Caco-2 (cell line): Measurements from ENCODE around the gene FXR2. TPM values are rescaled to one million over a fixed set of nuclear protein-coding genes. Genes with fewer than 3 reads are reported as not detected.

Experiments used
- BruUV-seq: library from RNA; stranded (reverse); fragments of 400-500 nt; replicated peaks from 2 replicates; lab custom pipeline; 2021; lab: Mats Ljungman, UMichigan
- CTCF ChIA-PET: fragments of 300-600 bp; sonication (Branson Sonifier 250); formaldehyde crosslinking; loops from one replicate; lab custom pipeline; 2022; ENCODE audit warnings: antibody characterized with exemption; lab: Charles Lee
- POLR2A ChIA-PET: fragments of 300-600 bp; sonication (Branson Sonifier 250); formaldehyde crosslinking; loops from one replicate; lab custom pipeline; 2022; ENCODE audit warnings: antibody characterized with exemption; lab: Charles Lee
- DNase-seq, 2 experiments: peaks; one replicate each; pipeline versions ENCODE4 v3.0.0 to v3.0.0-alpha.2; 2020 to 2022
- H3K27me3 ChIP-seq: replicated peaks from 2 replicates; pipeline ENCODE4 v1.6.0; 2011; ENCODE audit warnings: low read length; ENCODE audit not compliant: control insufficient read depth, insufficient read depth
- H3K36me3 ChIP-seq: 2 replicates; pipeline ENCODE4 v1.5.1; 2011; ENCODE audit warnings: low read length; ENCODE audit not compliant: control insufficient read depth, insufficient read depth
- H3K4me1 ChIP-seq: fragments of 250-450 bp; sonication (Bioruptor Pico); 2 replicates; pipeline ENCODE4 v1.5.1; 2020; ENCODE audit warnings: mild to moderate bottlenecking
- H3K4me3 ChIP-seq: 2 replicates; pipeline ENCODE4 v1.5.1; 2011; ENCODE audit warnings: low read depth, mild to moderate bottlenecking, control low read depth, low read length
- H3K9me3 ChIP-seq: fragments of 250-450 bp; sonication (Bioruptor Pico); 2 replicates; pipeline ENCODE4 v1.5.1; 2020; ENCODE audit warnings: mild to moderate bottlenecking, moderate library complexity
- H3K27ac Mint-ChIP-seq: one replicate; pipeline ENCODE4 v1.8.0; 2022; ENCODE audit warnings: mixed read lengths; ENCODE audit not compliant: unreplicated experiment
- H3K27me3 Mint-ChIP-seq: one replicate; pipeline ENCODE4 v1.8.0; 2022; ENCODE audit warnings: mixed read lengths; ENCODE audit not compliant: insufficient read depth, unreplicated experiment
- H3K36me3 Mint-ChIP-seq: one replicate; pipeline ENCODE4 v1.8.0; 2022; ENCODE audit warnings: mild to moderate bottlenecking, mixed read lengths; ENCODE audit not compliant: insufficient read depth, unreplicated experiment
- H3K4me1 Mint-ChIP-seq: one replicate; pipeline ENCODE4 v1.8.0; 2022; ENCODE audit warnings: low read depth, mixed read lengths; ENCODE audit not compliant: unreplicated experiment
- H3K4me3 Mint-ChIP-seq: one replicate; pipeline ENCODE4 v1.8.0; 2022; ENCODE audit warnings: mild to moderate bottlenecking, moderate library complexity, mixed read lengths; ENCODE audit not compliant: unreplicated experiment
- H3K9me3 Mint-ChIP-seq: one replicate; pipeline ENCODE4 v1.8.0; 2022; ENCODE audit warnings: mixed read lengths; ENCODE audit not compliant: unreplicated experiment
- intact Hi-C: fragments of 100-400 bp; cut with micrococcal nuclease; formaldehyde crosslinking; loops from one replicate; pipeline ENCODE4 v1.10.0; 2022; ENCODE audit not compliant: unreplicated experiment
- total RNA-seq: library from RNA; stranded (reverse); gene quantifications from 2 replicates; pipeline ENCODE4 v1.2.3, GENCODE V29; 2022
- TF ChIP-seq, protein P1 (sequence below), 2 experiments: fragments of 200-600 bp in 1 of 2; IDR thresholded peaks; 1 replicate in 1 of 2; 2 replicates in 1 of 2; pipeline versions ENCODE4 v1.5.1 to v1.8.0; 2011 to 2022; ENCODE audit warnings: antibody characterized with exemption in 1 of 2, control low read depth in 1 of 2, inconsistent platforms in 1 of 2, low read depth in 1 of 2, low read length in 1 of 2, mild to moderate bottlenecking in 1 of 2, moderate library complexity in 1 of 2; ENCODE audit not compliant: insufficient read depth in 1 of 2, severe bottlenecking in 1 of 2, unreplicated experiment in 1 of 2

FXR2 gene
- total RNA-seq, 1 experiment from 2014 or later = 25.3 TPM

DNA sequence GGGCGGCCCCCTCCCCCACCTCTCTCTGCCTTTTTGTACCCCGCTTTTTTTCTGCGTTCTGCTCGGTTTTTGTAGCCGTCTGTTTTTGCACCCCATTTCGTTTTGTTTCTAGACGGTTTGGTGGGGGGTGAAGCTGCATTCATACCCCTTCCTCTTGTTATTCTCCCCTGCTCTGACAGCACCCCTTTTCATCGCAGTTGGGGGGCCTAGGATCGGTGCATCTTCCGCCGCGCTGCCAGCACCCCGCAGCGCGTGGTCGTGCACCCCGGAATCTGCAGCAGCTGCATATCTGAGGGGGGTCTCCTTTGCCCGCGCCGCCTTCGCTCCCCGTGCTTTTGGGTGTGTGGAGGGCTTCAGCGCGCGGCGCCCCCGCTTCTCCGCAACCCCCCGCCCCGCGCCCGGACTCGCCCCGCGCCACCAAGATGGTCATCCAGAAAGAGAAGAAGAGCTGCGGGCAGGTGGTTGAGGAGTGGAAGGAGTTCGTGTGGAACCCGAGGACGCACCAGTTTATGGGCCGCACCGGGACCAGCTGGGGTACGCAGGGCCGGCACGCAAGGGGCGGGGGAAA is 36.5 kb upstream of the FXR2 start:
- CTCF ChIA-PET = interaction anchor here (0.6 to 1.3 kb wide), 6 partner anchors 9 to 370 kb away, joined by 3 to 10 read pairs (median 7); partner anchors contain the start of genes FXR2, NAA38 and TP53

DNA sequence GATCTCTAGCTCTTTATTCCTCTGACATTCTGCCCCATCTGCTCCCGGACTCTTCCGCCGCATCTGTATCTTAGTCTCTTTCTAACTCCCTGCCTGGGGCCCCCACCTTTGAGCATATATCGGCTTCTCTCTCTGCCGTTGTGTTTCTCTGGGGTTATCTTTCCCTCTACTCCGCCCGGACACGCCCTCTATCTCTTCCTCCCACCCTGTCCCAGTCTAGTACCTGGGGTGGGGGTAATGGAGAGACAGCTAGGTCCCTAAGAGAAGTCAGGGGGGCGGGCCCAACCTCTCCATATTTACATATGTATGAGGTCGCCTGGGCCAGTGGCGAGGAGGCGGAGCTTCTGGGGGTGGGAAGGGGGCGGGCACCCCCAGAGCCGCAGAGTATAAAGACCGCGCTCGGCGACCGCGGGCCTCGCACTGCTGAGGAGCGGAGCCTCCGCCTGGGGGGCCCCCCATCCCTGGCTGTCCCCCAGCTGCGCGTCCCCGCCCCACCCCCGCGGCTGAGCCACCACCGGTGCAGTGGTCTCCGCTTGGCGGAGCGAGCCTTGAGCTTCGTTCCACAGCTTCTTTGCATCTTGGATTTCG is 35.9 kb upstream of the FXR2 start, which contains the start of gene ATP1B2:
Gene ATP1B2 (plus strand): TSS at position 418 of the 588 bp plus-strand sequence. CDS start 593 bp downstream, outside the sequence.
- Histone ChIP-seq H3K36me3 (no peaks in the 10 kb centered on the region), H3K9me3 (no peaks in the 10 kb centered on the region), H3K4me1 (no peaks in the 10 kb centered on the region), H3K27me3 (no peaks in the 10 kb centered on the region), H3K4me3 (peak within 1 kb of the TSS; percentile 35)
- peak; percentile 68 to 84 for DNase-seq
- CTCF ChIA-PET = interaction anchor here (0.5 to 1.3 kb wide), 8 partner anchors 18 to 370 kb away, joined by 3 to 10 read pairs (median 4); partner anchors contain the start of genes FXR2, NAA38 and TP53
- Mint-ChIP-seq H3K9me3 (no peaks in the 10 kb centered on the region), H3K4me1 (peaks cover 10% of the 10 kb centered on the region), H3K27me3 (peaks cover 9% of the 10 kb centered on the region), H3K4me3 (peak within 1 kb of the TSS; percentile 80), H3K36me3 (no peaks in the 10 kb centered on the region), H3K27ac (no peak within 1 kb of the TSS)
- POLR2A ChIA-PET = interaction anchor here (0.6 to 2.7 kb wide), 11 partner anchors 8 to 262 kb away, joined by 3 to 24 read pairs (median 4); partner anchors contain the start of genes MPDU1, SAT2, TP53 and WRAP53
- no TSS peak for BruUV-seq
- TF ChIP-seq, protein P1, sequence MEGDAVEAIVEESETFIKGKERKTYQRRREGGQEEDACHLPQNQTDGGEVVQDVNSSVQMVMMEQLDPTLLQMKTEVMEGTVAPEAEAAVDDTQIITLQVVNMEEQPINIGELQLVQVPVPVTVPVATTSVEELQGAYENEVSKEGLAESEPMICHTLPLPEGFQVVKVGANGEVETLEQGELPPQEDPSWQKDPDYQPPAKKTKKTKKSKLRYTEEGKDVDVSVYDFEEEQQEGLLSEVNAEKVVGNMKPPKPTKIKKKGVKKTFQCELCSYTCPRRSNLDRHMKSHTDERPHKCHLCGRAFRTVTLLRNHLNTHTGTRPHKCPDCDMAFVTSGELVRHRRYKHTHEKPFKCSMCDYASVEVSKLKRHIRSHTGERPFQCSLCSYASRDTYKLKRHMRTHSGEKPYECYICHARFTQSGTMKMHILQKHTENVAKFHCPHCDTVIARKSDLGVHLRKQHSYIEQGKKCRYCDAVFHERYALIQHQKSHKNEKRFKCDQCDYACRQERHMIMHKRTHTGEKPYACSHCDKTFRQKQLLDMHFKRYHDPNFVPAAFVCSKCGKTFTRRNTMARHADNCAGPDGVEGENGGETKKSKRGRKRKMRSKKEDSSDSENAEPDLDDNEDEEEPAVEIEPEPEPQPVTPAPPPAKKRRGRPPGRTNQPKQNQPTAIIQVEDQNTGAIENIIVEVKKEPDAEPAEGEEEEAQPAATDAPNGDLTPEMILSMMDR (IDR thresholded peaks at IDR 0.05; ENCODE audit: insufficient read depth in 1 of 2, low read depth in 1 of 2, low read length in 1 of 2, severe bottlenecking in 1 of 2, unreplicated experiment in 1 of 2) = no peak
- intact Hi-C loops = no loop called here

More for the DNA sequence above, 36.5 kb upstream of the FXR2 start:
- peak overlapping the region; percentile 80 for H3K4me3 Mint-ChIP-seq
- H3K27me3 Mint-ChIP-seq = peaks cover 9% of the 10 kb centered on the region
- peak overlapping the region; percentile 35 for H3K4me3 ChIP-seq
- no peaks in the 10 kb centered on the region for H3K4me1 ChIP-seq
- H3K27me3 ChIP-seq = no peaks in the 10 kb centered on the region
- intact Hi-C loops = no loop called here
- POLR2A ChIA-PET = interaction anchor here (0.6 to 2.7 kb wide), 8 partner anchors 8 to 407 kb away, joined by 3 to 24 read pairs (median 4); partner anchors contain the start of genes EFNB3, MPDU1, TP53 and WRAP53
- H3K36me3 Mint-ChIP-seq = no peaks in the 10 kb centered on the region
- no TSS peak for BruUV-seq
- H3K9me3 Mint-ChIP-seq = no peaks in the 10 kb centered on the region
- TF ChIP-seq, protein P1 (IDR thresholded peaks at IDR 0.05; ENCODE audit: insufficient read depth in 1 of 2, low read depth in 1 of 2, low read length in 1 of 2, severe bottlenecking in 1 of 2, unreplicated experiment in 1 of 2) = no peak
- H3K27ac Mint-ChIP-seq = no peak overlapping the region
- no peaks in the 10 kb centered on the region for H3K36me3 ChIP-seq
- no peak for DNase-seq
- H3K4me1 Mint-ChIP-seq = peaks cover 10% of the 10 kb centered on the region
- H3K9me3 ChIP-seq = no peaks in the 10 kb centered on the region

DNA sequence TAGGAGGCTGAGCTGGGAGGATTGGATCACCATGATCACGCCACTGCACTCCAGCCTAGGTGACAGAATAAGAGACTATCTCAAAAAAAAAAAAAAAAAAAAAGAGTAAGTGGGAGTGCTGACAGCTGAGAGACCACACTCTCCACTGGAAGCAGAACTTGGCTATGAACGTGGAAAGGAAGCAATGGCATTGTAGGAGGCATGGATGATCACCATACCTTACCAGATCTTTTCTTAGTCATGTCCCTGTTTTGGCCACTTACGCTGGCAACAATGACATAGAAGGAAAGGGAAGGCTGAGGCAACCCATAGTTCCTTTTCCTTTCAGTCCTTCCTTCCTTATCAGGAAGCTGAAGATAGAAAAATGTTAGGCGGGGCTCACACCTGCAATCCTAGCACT is 32.3 kb upstream of the FXR2 start:
- peaks cover 10% of the 10 kb centered on the region for H3K4me1 Mint-ChIP-seq
- CTCF ChIA-PET = no interaction called here
- POLR2A ChIA-PET = no interaction called here
- TF ChIP-seq, protein P1 (IDR thresholded peaks at IDR 0.05; ENCODE audit: insufficient read depth in 1 of 2, low read depth in 1 of 2, low read length in 1 of 2, severe bottlenecking in 1 of 2, unreplicated experiment in 1 of 2) = no peak
- no peaks in the 10 kb centered on the region for H3K4me1 ChIP-seq
- no peaks in the 10 kb centered on the region for H3K36me3 ChIP-seq
- no peaks in the 10 kb centered on the region for H3K9me3 Mint-ChIP-seq
- no peak overlapping the region for H3K4me3 Mint-ChIP-seq
- no peak overlapping the region for H3K4me3 ChIP-seq
- H3K9me3 ChIP-seq = no peaks in the 10 kb centered on the region
- H3K36me3 Mint-ChIP-seq = no peaks in the 10 kb centered on the region
- intact Hi-C loops = no loop called here
- no peak for DNase-seq
- BruUV-seq = no TSS peak
- no peak overlapping the region for H3K27ac Mint-ChIP-seq
- H3K27me3 ChIP-seq = no peaks in the 10 kb centered on the region
- peaks cover 9% of the 10 kb centered on the region for H3K27me3 Mint-ChIP-seq
